Measurements from ENCODE around the gene TRRAP.

Gene TRRAP

GRCh38 chr7:98852826-98853225 is 25.5 kb upstream of the TRRAP start:
- no peak for TF ChIP-seq JUND (IDR thresholded peaks at IDR 0.05; ENCODE audit: low read depth)
- no peak for DNase-seq (ENCODE audit: low read depth in 1 of 2, low spot score in 1 of 2)
- in situ Hi-C loops (cut with HindIII; ENCODE audit: low pct_unique_long_range_greater_than_20kb, low sequenced_read_pairs) = no loop called here

GRCh38 chr7:98855610-98856422 is 22.5 kb upstream of the TRRAP start:
- no peak for DNase-seq (ENCODE audit: low read depth in 1 of 2, low spot score in 1 of 2)
- in situ Hi-C loops (cut with HindIII; ENCODE audit: low pct_unique_long_range_greater_than_20kb, low sequenced_read_pairs) = no loop called here
- no peak for TF ChIP-seq JUND (IDR thresholded peaks at IDR 0.05; ENCODE audit: low read depth)

- no peak for TF ChIP-seq JUND (IDR thresholded peaks at IDR 0.05; ENCODE audit: low read depth)
- in situ Hi-C loops (cut with HindIII; ENCODE audit: low pct_unique_long_range_greater_than_20kb, low sequenced_read_pairs) = no loop called here
- no peak for DNase-seq (ENCODE audit: low read depth in 1 of 2, low spot score in 1 of 2)
These were observed 18.3 kb upstream of the TRRAP start for GRCh38 chr7:98860071-98860470.

GRCh38 chr7:98862203-98862602 is 16.1 kb upstream of the TRRAP start:
- in situ Hi-C loops (cut with HindIII; ENCODE audit: low pct_unique_long_range_greater_than_20kb, low sequenced_read_pairs) = no loop called here
- no peak for TF ChIP-seq JUND (IDR thresholded peaks at IDR 0.05; ENCODE audit: low read depth)
- DNase-seq (ENCODE audit: low read depth in 1 of 2, low spot score in 1 of 2) = no peak

- no peak for DNase-seq (ENCODE audit: low read depth in 1 of 2, low spot score in 1 of 2)
- TF ChIP-seq JUND (IDR thresholded peaks at IDR 0.05; ENCODE audit: low read depth) = no peak
- in situ Hi-C loops (cut with HindIII; ENCODE audit: low pct_unique_long_range_greater_than_20kb, low sequenced_read_pairs) = no loop called here
These were observed 15.5 kb upstream of the TRRAP start for GRCh38 chr7:98862716-98863420.

GRCh38 chr7:98863601-98864000 is 14.7 kb upstream of the TRRAP start:
- no peak for TF ChIP-seq JUND (IDR thresholded peaks at IDR 0.05; ENCODE audit: low read depth)
- in situ Hi-C loops (cut with HindIII; ENCODE audit: low pct_unique_long_range_greater_than_20kb, low sequenced_read_pairs) = no loop called here
- no peak for DNase-seq (ENCODE audit: low read depth in 1 of 2, low spot score in 1 of 2)

GRCh38 chr7:98864731-98865453 is 13.4 kb upstream of the TRRAP start:
- DNase-seq (ENCODE audit: low read depth in 1 of 2, low spot score in 1 of 2) = no peak
- in situ Hi-C loops (cut with HindIII; ENCODE audit: low pct_unique_long_range_greater_than_20kb, low sequenced_read_pairs) = no loop called here
- TF ChIP-seq JUND (IDR thresholded peaks at IDR 0.05; ENCODE audit: low read depth) = no peak

GRCh38 chr7:98866351-98866750 is 12.0 kb upstream of the TRRAP start:
- DNase-seq (ENCODE audit: low read depth in 1 of 2, low spot score in 1 of 2) = no peak
- TF ChIP-seq JUND (IDR thresholded peaks at IDR 0.05; ENCODE audit: low read depth) = no peak
- in situ Hi-C loops (cut with HindIII; ENCODE audit: low pct_unique_long_range_greater_than_20kb, low sequenced_read_pairs) = no loop called here

GRCh38 chr7:98866765-98867164 is 11.6 kb upstream of the TRRAP start:
- in situ Hi-C loops (cut with HindIII; ENCODE audit: low pct_unique_long_range_greater_than_20kb, low sequenced_read_pairs) = no loop called here
- TF ChIP-seq JUND (IDR thresholded peaks at IDR 0.05; ENCODE audit: low read depth) = no peak
- DNase-seq (ENCODE audit: low read depth in 1 of 2, low spot score in 1 of 2) = no peak

- no peak for TF ChIP-seq JUND (IDR thresholded peaks at IDR 0.05; ENCODE audit: low read depth)
- in situ Hi-C loops (cut with HindIII; ENCODE audit: low pct_unique_long_range_greater_than_20kb, low sequenced_read_pairs) = no loop called here
- DNase-seq (ENCODE audit: low read depth in 1 of 2, low spot score in 1 of 2) = no peak
These were observed 9.9 kb upstream of the TRRAP start for GRCh38 chr7:98868450-98868849.

GRCh38 chr7:98869027-98869596 is 9.2 kb upstream of the TRRAP start:
- no peak for TF ChIP-seq JUND (IDR thresholded peaks at IDR 0.05; ENCODE audit: low read depth)
- DNase-seq (ENCODE audit: low read depth in 1 of 2, low spot score in 1 of 2) = no peak
- in situ Hi-C loops (cut with HindIII; ENCODE audit: low pct_unique_long_range_greater_than_20kb, low sequenced_read_pairs) = no loop called here

GRCh38 chr7:98869597-98870120 is 8.7 kb upstream of the TRRAP start, which contains the start of gene TMEM130:
Gene TMEM130 (minus strand): TSS chr7:98870014. CDS start chr7:98869861, 153 bp downstream.
- DNase-seq (ENCODE audit: low read depth in 1 of 2, low spot score in 1 of 2) = no peak
- in situ Hi-C loops (cut with HindIII; ENCODE audit: low pct_unique_long_range_greater_than_20kb, low sequenced_read_pairs) = no loop called here

More at GRCh38 chr7:98869597-98870120, 8.7 kb upstream of the TRRAP start, which contains the start of gene TMEM130:
- no peak for TF ChIP-seq JUND (IDR thresholded peaks at IDR 0.05; ENCODE audit: low read depth)
